T-helper 2 cell treated with Interferon-gamma antibody and Interleukin-4, amounts not matched to agents 100 ng/mL and 5 ng/mL, for 36 hours (primary cell): ENCODE measurements around the gene ATP8A1. TPM values are rescaled to one million over a fixed set of nuclear protein-coding genes. Genes with fewer than 3 reads are reported as not detected.
"Not testable (repeated sequence)": the region's sequence is repeated elsewhere in the genome, so short reads cannot be mapped to it uniquely, and the experiment has no call there.

Experiments
- intact Hi-C: fragments of 100-400 bp; cut with micrococcal nuclease; formaldehyde crosslinking; loops from one replicate; pipeline ENCODE4 v1.15.1; 2023
- total RNA-seq: library from RNA; stranded (reverse); gene quantifications from 2 replicates; pipeline ENCODE4 v1.2.3, GENCODE V29; 2022

The ATP8A1 gene
- 21.1 and 22.1 TPM in 2 replicates for total RNA-seq

DNA sequence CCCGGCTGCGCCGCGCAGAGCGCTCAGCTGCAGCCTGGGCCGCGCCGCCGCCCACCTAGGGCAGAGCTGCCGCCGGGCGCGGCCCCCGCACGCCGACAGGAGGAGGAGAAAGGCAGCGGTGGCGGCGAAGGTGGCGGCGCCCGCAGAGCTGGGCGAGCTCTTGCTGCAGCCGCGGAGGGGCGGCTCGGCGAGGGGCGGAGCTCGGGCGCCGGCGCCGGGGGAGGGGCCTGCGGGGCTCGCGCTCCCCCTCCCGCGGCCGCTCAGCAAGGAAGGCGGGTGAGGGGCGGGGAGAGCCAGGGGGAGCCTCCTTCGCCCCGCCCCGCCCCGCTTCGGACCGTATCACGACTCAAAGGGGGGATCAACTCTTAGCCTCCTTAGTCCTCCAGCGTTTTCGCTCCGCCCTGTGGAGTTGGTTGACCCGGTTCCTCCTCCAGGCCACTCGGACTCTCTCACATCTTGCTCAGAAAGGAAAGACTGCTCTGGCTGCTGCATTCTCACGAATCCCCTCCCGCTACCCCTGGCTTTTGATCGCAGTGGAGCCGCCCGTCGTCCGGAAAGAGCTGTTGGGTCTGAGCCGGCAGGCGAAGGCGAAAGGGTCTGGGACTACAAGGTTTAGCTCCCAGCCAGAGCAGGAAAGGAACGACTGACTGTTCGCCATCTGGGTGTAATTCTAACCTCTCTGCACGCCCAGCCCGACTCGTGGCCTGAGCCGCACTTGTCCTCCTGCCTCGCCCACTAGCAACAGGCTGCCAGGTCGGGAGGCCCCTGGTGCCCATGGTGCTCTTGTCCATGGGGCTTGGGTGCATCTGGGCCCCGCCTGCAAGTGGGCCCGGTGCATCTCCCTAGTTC is at the start of gene ATP8A1:
Gene ATP8A1 (minus strand): TSS at position 162 of the 849 bp plus-strand sequence. CDS start 232 bp downstream, outside the sequence.
- intact Hi-C loops, result loop anchor here (1.0 to 5.0 kb wide), 4 partner anchors 14 to 666 kb away; partner anchors contain the start of genes SHISA3 and SLC30A9

DNA sequence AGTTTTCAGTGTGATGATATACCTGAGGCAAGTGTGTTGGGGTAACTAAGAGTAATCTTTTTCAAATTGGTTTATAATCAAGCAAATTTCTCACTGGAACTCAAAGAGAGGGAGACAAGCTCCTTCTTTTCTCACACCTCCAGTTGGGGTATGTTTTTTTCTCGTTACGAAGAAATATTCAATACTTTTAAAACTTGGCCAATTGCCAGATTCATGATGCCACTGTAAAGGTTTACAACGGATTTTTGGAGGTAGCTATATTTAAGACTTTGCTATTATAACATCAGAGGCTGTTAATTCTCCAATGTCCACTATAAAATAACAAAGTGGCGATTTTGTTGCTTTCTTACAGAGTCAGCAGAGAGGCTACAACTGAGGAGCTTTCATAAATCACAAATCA is 49.2 kb upstream of the ATP8A1 start:
- intact Hi-C loops, result no loop called here

DNA sequence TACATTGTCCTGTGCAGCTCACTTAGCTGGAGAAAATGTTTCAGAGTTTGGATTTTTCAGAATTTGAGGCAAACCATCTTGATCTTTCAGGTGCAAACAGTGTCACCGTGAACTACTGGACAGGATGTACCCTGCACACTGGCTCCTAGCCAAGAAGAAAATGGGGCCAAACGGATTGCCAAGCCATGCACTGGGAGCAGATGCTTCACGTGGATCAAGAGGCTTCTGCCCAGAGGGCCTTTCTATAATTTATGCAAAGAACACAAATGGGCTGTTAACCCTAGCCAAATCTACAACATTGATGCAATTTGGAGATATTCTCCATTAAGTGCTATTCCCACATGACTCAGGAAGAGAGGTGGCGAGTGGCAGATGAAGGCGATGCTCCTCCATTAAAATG is 46.9 kb upstream of the ATP8A1 start:
- intact Hi-C loops, result no loop called here

DNA sequence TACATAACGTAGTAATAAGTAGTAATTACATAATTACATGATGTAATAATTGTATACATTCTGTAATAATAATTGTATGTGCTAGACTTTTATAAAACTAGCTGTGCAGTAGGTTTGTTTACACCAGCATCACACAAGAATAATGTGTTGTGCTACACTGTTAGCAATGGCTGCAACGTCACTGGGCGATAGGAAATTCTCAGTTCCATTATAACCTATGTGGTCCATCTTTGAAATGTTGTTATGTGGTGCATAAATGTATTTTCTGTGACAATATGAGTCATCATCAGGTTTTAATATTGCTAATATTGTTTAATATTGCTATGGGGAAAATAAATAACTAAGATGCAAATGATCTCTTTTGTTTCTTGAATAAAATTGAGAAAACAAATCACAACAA is 46.0 kb upstream of the ATP8A1 start:
- intact Hi-C loops, result no loop called here

DNA sequence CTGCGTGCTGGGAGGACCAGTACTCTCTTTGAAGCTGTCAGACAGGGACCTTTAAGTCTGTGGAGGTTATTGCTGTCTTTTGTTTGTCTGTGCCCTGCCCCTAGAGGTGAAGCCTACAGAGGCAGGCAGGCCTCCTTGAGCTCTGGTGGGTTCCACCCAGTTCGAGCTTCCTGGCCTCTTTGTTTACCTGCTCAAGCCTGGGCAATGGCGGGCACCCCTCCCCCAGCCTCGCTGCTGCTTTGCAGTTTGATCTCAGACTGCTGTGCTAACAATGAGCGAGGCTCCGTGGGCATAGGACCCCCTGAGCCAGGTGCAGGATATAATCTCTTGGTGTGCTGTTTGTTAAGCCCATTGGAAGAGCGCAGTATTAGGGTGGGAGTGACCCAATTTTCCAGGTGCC is 44.9 kb upstream of the ATP8A1 start:
- intact Hi-C loops, result not testable (repeated sequence)

DNA sequence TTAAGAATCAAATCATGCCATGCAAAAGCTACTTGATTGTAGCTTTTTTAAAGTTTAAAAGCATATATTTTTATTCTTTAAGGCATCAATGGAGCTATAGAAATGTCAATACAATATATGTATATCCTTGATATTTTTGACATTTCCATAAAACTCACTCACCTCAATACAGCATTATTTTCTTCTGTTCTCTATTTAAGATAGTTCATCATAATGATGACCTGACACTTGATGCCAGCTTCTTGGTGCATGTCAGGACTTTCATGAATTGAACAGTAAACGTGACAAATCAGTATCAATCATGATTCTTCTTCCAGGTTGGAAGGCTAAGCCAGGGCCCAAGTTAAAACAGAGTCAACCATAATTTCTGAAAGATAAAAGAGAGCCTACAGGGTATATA is 33.6 kb upstream of the ATP8A1 start:
- intact Hi-C loops, result no loop called here

DNA sequence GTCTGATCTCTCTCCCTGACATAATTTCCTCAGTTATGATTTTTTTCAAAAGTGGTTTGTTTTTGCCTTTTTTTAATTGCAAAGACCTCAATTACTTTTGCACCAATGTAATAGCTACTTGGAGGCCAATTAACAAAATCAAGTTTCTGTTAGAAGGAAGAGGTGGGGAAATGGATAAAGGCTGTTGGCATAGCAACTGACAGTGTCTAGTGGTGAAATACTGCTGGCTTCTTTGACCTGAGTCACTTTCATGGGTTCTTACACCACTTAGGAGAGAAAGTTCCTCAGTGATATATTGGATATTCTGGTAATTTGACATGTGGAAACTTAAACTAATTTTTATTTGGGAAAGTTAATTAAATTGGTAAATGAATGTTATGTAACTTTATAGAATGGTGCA is 26.5 kb upstream of the ATP8A1 start:
- intact Hi-C loops, result no loop called here

DNA sequence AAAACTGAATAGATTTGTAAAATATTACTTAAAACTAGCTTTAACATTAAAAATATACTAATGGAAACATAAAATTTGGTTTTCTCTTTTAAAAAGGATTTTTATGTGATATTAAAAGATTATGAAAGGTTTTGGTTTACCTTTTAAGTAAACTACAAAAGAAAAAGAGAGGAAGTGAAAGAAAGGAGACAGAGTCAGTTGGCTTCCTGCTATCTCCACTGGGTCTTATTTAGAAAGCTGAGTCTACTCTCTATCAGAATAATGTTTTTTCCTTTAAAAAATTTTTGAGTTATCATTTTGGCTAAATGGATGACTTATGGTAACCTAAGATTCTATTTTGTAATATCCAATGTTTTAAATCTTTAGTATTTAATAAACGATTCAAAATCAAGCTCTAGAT is 21.6 kb upstream of the ATP8A1 start:
- intact Hi-C loops, result no loop called here

DNA sequence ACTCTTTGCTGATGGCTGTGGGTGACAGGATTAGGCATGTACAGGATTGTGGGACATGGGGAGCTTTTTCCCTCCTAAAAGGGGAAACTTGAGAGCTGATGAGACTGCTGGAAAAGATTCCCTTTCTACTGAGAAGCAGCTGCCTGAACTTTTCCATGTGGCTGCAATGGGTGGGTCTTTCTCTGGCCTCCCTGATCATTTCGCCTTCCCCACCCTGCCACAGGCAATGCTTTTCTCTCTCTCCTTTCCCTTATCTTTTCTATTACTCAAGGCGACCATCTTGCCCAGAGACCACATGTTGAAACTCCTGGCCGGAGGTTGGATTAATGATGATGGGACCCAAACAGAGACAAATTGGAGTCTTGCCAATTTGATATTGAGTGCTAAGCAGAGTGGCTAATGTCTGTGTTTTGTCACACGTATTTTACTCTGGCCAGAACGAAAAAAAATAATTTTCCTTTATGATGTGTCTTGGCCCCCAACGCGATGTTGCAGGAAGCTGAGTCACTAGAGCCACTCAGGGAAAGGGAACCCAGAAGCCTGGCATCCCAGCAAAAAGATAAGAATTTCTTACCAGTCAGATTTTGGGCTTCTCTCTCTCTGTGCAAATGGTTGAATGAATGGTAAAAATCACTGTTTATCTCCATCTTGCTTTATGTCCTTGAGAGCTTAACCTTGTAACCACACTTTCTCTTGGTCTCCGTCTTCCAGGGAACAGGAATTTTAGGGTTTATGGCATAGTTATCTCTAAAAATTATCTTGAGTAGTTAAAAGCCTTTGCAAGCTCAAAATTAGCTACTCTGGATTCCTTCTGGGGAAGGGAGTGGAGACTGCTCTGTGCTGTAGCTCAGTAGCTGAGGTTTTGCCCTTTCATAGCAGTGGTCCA is 19.4 kb upstream of the ATP8A1 start:
- intact Hi-C loops, result no loop called here

DNA sequence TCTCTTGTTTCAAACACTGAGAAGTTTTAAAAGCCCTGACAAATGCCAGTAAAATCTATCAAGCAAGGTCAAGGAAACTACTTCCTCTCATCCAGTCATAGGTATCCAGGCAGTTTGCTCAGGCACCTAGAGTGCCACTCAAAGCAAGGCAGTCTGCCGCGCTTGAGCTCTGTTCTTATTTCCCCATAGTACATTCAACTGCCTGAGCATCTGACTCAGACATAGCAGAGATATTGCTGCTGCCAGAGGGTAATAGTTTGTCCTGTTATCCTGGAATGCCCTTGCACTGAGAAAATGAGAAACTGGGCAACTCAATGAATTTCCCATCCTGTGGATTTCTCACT is 16.1 kb upstream of the ATP8A1 start:
- intact Hi-C loops, result no loop called here

DNA sequence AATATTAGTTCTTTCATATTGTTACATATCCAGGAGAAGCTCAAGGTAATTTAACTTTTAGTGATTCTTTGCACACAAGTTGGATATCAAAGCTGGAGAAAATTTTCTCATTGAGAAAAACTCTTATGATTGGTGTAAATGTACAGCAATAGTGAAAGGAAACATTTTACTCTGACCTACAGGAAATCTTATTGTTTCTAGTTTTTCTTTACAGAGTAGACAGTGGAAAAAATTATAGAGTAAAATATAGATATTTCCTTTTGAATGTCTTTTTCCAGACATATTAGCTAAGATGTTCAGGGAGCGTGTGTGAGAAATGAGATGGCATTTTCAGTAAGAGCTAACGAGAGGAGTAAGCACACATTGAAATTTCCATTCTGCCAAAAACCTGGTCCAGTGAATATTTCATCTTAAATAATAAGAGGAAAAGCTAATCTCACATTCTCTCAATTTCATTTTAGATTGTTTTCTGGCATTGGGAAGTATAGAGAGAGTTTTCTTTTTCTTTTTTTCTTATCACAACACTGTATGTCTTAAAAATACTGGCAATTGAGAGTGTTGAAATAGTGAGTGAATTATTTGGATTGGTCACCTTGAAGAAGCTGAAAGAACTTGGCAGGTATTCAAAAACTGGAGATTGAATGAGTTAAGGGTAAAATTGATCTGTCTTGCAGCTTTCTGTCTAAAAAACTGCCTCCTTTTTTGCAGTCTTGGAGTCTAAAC is 15.6 kb upstream of the ATP8A1 start:
- intact Hi-C loops, result no loop called here

DNA sequence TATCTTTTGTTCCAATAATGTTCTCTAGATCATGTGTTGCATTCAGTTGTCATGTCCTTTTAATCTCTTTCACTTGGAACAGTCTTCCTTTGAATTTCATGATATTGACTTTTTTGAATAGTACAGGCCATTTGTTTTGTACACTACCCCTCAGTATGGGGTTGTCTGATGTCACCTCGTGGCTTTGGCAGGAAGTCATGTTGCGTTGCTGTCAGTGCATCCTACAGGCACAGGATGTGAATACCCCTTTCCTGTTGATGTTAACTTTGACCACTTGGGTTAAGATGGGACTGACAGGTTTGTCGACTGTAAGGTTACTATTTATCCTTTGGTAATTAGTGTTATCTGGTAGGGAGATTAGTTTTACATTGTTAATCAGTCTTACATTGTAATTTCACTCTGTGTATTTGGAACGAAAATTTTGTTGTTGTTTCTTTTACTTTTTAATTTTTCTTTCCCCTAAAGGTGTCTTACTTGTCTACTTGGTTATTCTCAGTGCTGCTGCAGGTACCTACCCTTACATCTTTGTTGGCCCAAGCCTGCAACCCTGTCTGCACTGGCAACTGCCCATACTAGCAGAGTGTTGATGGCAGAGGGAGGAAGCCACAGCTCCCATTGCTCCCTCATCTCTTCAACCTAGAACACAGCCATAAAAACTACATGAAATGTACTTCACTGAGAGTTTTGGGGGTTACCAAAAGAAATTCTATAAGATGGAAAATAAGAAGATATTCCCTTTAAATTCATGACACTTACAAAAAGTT is 14.7 kb upstream of the ATP8A1 start:
- intact Hi-C loops, result loop anchor here (1.0 kb wide), 1 partner anchor 14 kb away; the partner anchor contains the start of gene ATP8A1

DNA sequence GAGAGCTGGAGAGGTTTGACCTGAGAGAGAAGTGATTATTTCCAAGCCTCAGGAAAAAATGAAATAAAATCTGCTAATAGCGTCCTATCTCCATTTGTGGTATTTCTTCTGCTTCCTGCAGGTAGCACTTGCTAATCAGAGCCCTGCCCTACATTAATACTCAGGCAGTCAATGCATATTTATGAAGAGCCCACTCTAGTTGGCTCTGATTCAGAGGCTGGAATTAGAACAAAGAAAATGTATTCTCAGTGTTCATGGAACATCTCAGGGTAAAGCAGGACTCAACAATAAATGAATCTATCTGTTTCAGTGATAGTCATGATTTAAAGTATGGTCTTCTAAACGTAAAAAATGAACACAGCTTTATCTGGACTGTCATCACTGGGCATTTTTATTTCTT is 1.4 kb upstream of the ATP8A1 start:
- intact Hi-C loops, result loop anchor here (5.0 kb wide), 1 partner anchor 261 kb away; the partner anchor contains the start of gene SHISA3

DNA sequence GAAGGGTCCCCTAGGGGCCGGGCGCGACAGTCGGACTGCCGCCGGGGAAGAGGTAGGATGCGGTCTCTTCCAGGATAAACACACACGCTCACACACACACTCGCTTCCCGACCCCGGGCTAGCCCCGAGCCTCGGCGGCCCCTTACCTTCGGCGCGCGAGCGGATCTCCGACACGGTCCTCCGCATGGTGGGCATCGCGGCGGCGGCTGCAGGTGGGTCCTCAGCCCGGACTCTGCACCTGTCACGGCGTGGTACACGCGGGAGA is 294 bp downstream of the ATP8A1 start:
- intact Hi-C loops, result loop anchor here (2.0 to 5.0 kb wide), 3 partner anchors 88 to 666 kb away; partner anchors contain the start of genes SHISA3 and SLC30A9

DNA sequence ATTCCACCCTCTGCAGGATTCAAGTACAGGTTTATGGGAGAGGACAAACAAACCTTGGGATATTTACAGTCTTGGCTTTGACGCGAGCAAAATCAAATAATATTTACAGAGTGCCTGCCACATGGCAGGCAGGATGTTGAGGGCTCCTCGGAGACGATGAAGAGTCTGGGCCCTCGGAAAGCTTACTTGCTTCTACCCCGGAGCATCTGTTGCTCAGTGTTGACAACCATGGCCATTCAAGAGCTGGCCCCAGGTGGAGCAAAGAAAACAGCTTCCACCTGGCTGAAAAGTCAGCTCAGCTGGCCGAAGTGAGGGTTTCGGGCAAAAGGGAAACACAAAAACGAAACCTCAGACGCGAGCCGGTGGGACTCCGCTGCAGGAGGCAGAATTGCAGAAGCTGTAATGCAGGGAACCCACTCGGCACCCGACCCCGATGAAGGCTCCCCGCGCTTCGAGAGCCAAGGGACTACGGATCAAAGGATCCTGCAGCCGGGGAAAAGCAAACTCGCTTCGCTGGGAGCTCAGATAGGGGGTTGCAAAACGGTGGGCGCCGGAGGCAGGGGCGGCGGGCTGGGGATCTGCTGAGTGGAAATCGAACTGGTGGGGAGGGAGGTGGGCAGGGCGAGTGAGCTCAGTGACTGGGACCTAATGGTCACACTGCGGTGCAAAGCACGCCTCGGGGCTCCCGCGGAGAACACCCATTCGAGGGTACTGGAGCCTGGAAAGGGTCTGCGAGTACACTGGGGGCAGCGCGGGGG is 805 bp downstream of the ATP8A1 start:
- intact Hi-C loops, result loop anchor here (2.0 to 5.0 kb wide), 4 partner anchors 15 to 665 kb away; partner anchors contain the start of genes SHISA3 and SLC30A9

DNA sequence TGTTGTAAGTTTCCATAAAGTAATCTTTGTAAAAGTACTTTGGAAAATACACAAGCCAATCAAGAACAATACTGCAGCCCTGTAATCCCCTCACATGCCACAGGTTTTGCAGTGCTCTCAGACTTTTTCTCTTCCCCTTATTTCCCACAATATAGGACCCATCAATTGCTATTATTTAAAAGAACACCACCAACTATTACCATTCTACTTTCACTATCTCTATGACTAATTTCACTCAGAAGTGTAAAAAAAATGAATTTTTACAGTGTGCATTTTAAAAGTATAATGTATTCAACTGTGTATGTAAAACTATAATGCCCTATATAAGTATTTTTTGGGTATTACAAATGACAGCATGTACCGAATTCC is 1.7 kb downstream of the ATP8A1 start:
- intact Hi-C loops, result loop anchor here (2.0 to 5.0 kb wide), 2 partner anchors 14 to 258 kb away; partner anchors contain the start of gene SHISA3

DNA sequence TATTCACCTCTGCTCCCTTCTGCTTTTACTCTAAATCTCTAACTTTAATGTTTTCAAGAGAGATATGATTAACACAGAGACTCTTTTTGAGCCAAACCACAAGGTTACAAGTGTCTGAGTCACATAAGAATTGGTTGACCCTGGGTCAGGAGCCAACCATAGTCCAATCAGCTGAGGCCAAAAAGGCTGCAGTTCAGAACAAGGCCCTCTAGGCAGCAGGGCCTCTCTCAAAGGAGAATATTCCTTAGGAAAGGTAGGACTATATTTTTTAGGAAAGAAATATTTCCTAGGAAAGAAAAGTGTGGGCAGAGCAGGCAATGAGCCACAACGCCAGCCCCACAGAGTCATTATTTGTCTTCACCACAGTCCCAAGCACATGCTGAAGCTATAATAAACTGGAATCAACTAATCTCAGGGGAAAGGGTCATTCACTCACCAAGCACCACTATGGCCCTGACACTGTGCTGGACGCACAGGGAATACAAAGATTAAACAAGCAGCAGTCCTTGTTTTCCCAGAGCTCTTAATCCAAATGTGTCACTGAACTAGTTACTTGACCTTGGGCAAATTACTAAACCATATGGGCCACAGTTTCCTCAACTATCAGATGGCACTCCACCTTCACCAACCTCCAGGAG is 2.2 kb downstream of the ATP8A1 start:
- intact Hi-C loops, result loop anchor here (2.0 to 5.0 kb wide), 2 partner anchors 14 to 257 kb away; partner anchors contain the start of gene SHISA3

DNA sequence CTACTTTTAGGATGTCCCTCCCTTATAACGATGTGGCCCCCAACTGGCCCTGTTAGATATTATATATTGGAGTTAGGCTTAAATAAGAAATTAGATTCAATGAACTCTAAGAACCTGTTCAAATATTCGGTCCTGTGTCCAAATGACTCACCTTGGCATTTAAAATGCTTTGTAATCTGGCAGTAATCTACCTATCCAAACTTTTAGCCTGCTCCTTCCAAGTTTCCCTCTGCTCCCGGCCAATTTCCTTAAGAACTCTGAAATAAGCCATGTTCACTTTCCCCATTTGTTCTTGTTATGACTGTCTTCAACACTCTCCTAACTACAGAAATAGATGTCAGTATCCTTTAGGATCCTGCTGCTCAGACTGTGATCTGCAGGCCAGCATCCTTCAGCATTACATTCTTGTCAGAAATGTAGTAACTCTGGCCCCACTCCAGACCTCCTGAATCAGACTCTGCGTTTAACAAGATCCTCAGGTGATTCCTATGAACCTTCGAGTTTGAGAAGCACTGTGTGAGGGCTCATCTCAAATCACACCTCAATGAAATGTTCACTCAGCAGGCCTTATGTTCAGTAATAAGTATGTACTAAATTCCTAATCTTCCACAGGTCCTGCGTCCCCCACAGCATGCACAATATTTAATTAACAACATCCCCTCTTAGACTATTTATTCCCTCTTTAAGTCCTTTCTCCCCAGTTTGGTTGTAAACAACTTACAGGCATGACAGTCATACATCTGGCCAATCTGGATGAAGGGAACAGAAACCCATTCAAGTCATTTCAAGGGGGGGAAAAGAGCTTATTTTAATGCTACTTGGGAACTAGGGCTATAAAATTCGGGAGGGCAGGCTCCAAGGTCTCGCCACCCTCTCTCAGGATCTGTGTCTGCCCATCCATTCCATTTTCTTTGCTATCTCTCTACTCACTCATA is 3.0 kb downstream of the ATP8A1 start:
- intact Hi-C loops, result loop anchor here (2.0 kb wide), 1 partner anchor 13 kb away; no protein-coding TSS in a partner anchor
